Fibroblast of lung (primary cell): ENCODE data around the gene YIF1A. TPM values are rescaled to one million over a fixed set of nuclear protein-coding genes. Genes with fewer than 3 reads are reported as not detected.

Experiments
- DNase-seq, 2 donors: peaks; one replicate each; pipeline versions ENCODE4 v3.0.0 to v3.0.0-alpha.2; 2010; ENCODE audit warnings: low read depth in 2 of 2
- H2AFZ ChIP-seq: 2 replicates; pipeline ENCODE4 v1.5.1; 2012; ENCODE audit warnings: low read length, control low read depth, inconsistent platforms
- H3K27ac ChIP-seq: 2 replicates; pipeline ENCODE4 v1.5.1; 2011; ENCODE audit warnings: low read length, control low read depth; ENCODE audit not compliant: insufficient read depth
- H3K27me3 ChIP-seq: 2 replicates; pipeline ENCODE4 v1.5.1; 2011; ENCODE audit warnings: mild to moderate bottlenecking, low read length; ENCODE audit not compliant: control insufficient read depth, insufficient read depth
- H3K36me3 ChIP-seq: 2 replicates; pipeline ENCODE4 v1.5.1; 2011; ENCODE audit warnings: low read length; ENCODE audit not compliant: control insufficient read depth, insufficient read depth
- H3K4me1 ChIP-seq: 2 replicates; pipeline ENCODE4 v1.5.1; 2011; ENCODE audit warnings: low read length; ENCODE audit not compliant: control insufficient read depth, insufficient read depth; ENCODE audit errors: extremely low read depth
- H3K4me2 ChIP-seq: 2 replicates; pipeline ENCODE4 v1.5.1; 2011; ENCODE audit warnings: low read length, control low read depth; ENCODE audit not compliant: insufficient read depth; ENCODE audit errors: extremely low read depth
- H3K4me3 ChIP-seq, 4 experiments: fragments of 200-600 bp in 1 of 4; sonication (generic) in 1 of 4; replicated peaks in 1 of 4; 2 replicates each; pipeline ENCODE4 v1.5.1; 2011 to 2016; ENCODE audit warnings: low read length in 4 of 4, low read depth in 3 of 4, mild to moderate bottlenecking in 3 of 4, control low read depth in 2 of 4, inconsistent platforms in 1 of 4, mixed read lengths in 1 of 4; ENCODE audit not compliant: insufficient read depth in 1 of 4; ENCODE audit errors: control extremely low read depth in 1 of 4
- H3K79me2 ChIP-seq: 2 replicates; pipeline ENCODE4 v1.5.1; 2012; ENCODE audit warnings: mild to moderate bottlenecking, low read length, inconsistent platforms; ENCODE audit not compliant: control insufficient read depth, insufficient read depth
- H3K9ac ChIP-seq: 2 replicates; pipeline ENCODE4 v1.5.1; 2011; ENCODE audit warnings: mild to moderate bottlenecking, low read length, control low read depth; ENCODE audit not compliant: insufficient read depth
- H3K9me3 ChIP-seq: 2 replicates; pipeline ENCODE4 v1.5.1; 2012; ENCODE audit warnings: low read depth, low read length; ENCODE audit not compliant: control insufficient read depth, insufficient read depth
- H4K20me1 ChIP-seq: 2 replicates; pipeline ENCODE4 v1.5.1; 2011; ENCODE audit warnings: low read length; ENCODE audit not compliant: control insufficient read depth, insufficient read depth; ENCODE audit errors: extremely low read depth
- EZH2 ChIP-seq: IDR thresholded peaks from 2 replicates; pipeline ENCODE4 v1.5.1; 2012; ENCODE audit warnings: low read length, control low read depth, mild to moderate bottlenecking; ENCODE audit errors: missing control alignments
- polyA plus RNA-seq, 2 donors: library from polyadenylated mRNA; depleted of rRNA in 1 of 2; stranded (reverse) in 1 of 2; unstranded in 1 of 2; fragments of >200 nt; gene quantifications; 2 replicates each; pipeline ENCODE4 v1.2.1, GENCODE V29; 2011 to 2012; ENCODE audit warnings: missing spikeins in 1 of 2
- total RNA-seq: library from RNA; depleted of rRNA; stranded (reverse); fragments of >200 nt; gene quantifications from 2 replicates; pipeline ENCODE4 v1.2.1, GENCODE V29; 2014
- TF ChIP-seq, protein P1 (sequence below), 2 donors: IDR thresholded peaks in 1 of 2; conservative IDR thresholded peaks in 1 of 2; 1 replicate in 1 of 2; 2 replicates in 1 of 2; pipeline ENCODE4 v1.5.1; 2011 to 2012; ENCODE audit warnings: low read length in 2 of 2, control low read depth in 1 of 2, inconsistent platforms in 1 of 2, low read depth in 1 of 2, mild to moderate bottlenecking in 1 of 2

The YIF1A gene
- total and polyA plus RNA-seq, 2 donors (not counting 1 experiment from before 2014, with no cell fraction given): 160 to 167 TPM

DNA sequence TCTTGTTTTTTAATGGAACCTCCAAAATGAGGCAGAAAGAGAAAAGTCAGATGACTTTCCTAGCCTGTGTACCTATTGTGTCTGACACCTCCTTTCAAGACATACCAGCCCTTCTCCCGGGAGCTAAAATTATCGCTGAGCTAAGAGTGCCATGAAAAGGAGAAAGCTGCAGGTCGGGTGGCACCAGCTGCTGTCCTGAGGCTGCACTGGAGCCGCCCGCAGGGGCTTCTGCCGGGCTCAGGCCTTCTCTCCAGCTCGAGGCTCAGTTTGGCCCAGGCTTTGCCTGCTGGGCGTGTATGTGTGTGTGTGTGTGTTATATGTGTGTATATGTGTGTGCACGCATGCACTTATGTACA is 48.2 kb downstream of the YIF1A start:
- Histone ChIP-seq H3K4me3 (no peak overlapping the region), H3K27ac (no peak overlapping the region), H3K36me3 (peaks cover 7% of the 10 kb centered on the region), H3K79me2 (no peaks in the 10 kb centered on the region), H4K20me1 (no peaks in the 10 kb centered on the region), H3K4me2 (no peak overlapping the region), H3K27me3 (no peaks in the 10 kb centered on the region), H3K9ac (no peak overlapping the region), H3K9me3 (no peaks in the 10 kb centered on the region), H2AFZ (no peak overlapping the region), H3K4me1 (no peaks in the 10 kb centered on the region)
- TF ChIP-seq EZH2: no peak
- TF ChIP-seq, protein P1, sequence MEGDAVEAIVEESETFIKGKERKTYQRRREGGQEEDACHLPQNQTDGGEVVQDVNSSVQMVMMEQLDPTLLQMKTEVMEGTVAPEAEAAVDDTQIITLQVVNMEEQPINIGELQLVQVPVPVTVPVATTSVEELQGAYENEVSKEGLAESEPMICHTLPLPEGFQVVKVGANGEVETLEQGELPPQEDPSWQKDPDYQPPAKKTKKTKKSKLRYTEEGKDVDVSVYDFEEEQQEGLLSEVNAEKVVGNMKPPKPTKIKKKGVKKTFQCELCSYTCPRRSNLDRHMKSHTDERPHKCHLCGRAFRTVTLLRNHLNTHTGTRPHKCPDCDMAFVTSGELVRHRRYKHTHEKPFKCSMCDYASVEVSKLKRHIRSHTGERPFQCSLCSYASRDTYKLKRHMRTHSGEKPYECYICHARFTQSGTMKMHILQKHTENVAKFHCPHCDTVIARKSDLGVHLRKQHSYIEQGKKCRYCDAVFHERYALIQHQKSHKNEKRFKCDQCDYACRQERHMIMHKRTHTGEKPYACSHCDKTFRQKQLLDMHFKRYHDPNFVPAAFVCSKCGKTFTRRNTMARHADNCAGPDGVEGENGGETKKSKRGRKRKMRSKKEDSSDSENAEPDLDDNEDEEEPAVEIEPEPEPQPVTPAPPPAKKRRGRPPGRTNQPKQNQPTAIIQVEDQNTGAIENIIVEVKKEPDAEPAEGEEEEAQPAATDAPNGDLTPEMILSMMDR (conservative IDR thresholded peaks at IDR 0.05 in 1 of 2, IDR thresholded peaks at IDR 0.05 in 1 of 2; ENCODE audit: low read depth in 1 of 2, low read length in 2 of 2): no peak
- DNase-seq: no peak

DNA sequence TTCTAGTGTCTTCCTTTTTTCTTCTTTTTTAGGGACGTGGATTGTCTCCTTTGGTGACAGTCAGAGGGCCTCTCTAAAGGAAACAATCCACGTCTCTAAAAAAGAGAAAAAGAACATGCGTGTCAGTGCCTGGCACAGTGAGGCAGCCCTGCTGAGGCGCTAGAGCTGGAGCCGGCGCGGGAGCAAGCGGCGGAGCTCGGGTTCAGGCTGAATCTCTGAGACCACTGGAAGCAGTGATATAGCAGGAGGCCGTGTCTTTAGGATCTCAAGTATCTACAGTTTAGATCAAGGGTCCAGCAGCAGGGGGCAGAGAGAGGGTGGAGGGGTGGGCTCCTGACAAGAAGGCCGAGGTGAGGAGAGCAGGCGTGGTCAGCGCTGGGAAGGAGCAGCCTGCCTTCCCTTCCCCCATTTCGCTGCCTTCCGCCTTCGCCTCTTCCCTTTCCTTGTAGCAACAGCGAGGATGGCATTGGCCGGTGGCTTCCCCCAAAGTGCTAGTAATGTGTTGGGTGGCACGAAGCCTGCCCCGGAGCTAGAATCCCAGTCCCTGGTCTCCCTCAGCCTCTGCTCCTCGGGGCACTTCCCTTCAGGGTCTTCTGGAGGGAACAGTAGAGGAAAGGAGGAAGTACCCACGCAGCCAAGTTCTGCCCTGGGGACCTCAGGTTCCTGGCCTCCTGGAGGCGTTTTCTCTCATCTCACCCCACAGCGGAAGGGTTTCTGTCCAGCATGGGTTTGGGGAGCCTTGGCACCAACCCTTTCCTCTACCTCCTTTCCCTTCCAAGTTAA is 48.8 kb downstream of the YIF1A start:
- no peaks in the 10 kb centered on the region for H4K20me1 ChIP-seq
- no peaks in the 10 kb centered on the region for H3K79me2 ChIP-seq
- H3K9me3 ChIP-seq: no peaks in the 10 kb centered on the region
- peaks cover 7% of the 10 kb centered on the region for H3K36me3 ChIP-seq
- no peak overlapping the region for H2AFZ ChIP-seq
- no peak overlapping the region for H3K9ac ChIP-seq
- H3K4me3 ChIP-seq: no peak overlapping the region
- no peaks in the 10 kb centered on the region for H3K4me1 ChIP-seq
- DNase-seq: no peak
- H3K27me3 ChIP-seq: no peaks in the 10 kb centered on the region
- no peak for TF ChIP-seq EZH2
- TF ChIP-seq, protein P1 (conservative IDR thresholded peaks at IDR 0.05 in 1 of 2, IDR thresholded peaks at IDR 0.05 in 1 of 2; ENCODE audit: low read depth in 1 of 2, low read length in 2 of 2): no peak
- no peak overlapping the region for H3K4me2 ChIP-seq
- H3K27ac ChIP-seq: no peak overlapping the region

DNA sequence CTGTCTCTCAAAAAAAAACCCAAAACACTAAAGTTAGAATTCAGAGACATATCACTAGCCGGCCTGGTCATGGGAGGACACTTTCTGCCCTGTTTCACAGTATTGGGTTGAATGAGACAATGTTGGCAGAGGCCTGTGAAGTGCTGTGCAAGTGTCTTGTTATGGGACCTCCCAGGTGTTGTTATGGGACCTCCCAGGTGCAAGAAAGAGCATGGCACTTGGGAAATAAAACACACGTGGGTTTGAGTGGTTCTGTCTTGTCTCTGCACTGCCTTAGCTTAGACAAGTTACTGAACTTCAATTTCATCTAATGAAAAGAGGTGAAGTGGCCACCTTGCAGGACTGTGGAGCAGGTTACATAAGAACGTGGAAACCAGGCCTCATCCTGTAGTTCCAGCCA is 49.4 kb downstream of the YIF1A start:
- Histone ChIP-seq H3K36me3 (peaks cover 5% of the 10 kb centered on the region), H3K27me3 (no peaks in the 10 kb centered on the region), H4K20me1 (no peaks in the 10 kb centered on the region), H3K27ac (no peak overlapping the region), H3K4me3 (no peak overlapping the region), H3K9me3 (no peaks in the 10 kb centered on the region), H2AFZ (no peak overlapping the region), H3K9ac (no peak overlapping the region), H3K79me2 (no peaks in the 10 kb centered on the region), H3K4me1 (no peaks in the 10 kb centered on the region), H3K4me2 (no peak overlapping the region)
- no peak for TF ChIP-seq EZH2
- TF ChIP-seq, protein P1 (conservative IDR thresholded peaks at IDR 0.05 in 1 of 2, IDR thresholded peaks at IDR 0.05 in 1 of 2; ENCODE audit: low read depth in 1 of 2, low read length in 2 of 2): no peak
- no peak for DNase-seq
